Stimulated activated CD4-positive, alpha-beta T cell treated with anti-CD3 and anti-CD28 coated beads, Interleukin-1b, Interleukin-23, amount 100 ng/mL, for 1 hour (primary cell): ENCODE data around the gene ABHD6.
A peak's percentile ranks its signal among the peaks of the same experiment; 100 is the strongest.
"Not testable (repeated sequence)": the region's sequence is repeated elsewhere in the genome, so short reads cannot be mapped to it uniquely, and the experiment has no call there.

Experiments
- DNase-seq, 2 donors: peaks; one replicate each; pipeline ENCODE4 v3.0.0-alpha.2; 2020; ENCODE audit warnings: low read depth in 2 of 2

The ABHD6 gene

GRCh38 chr3:58323529-58324390, 86.2 kb downstream of the ABHD6 start:
- DNase-seq: no peak

- DNase-seq: no peak
Observed at GRCh38 chr3:58324391-58325390, 87.1 kb downstream of the ABHD6 start.

- no peak for DNase-seq
Observed at GRCh38 chr3:58325525-58325992, 88.0 kb downstream of the ABHD6 start.

DNA sequence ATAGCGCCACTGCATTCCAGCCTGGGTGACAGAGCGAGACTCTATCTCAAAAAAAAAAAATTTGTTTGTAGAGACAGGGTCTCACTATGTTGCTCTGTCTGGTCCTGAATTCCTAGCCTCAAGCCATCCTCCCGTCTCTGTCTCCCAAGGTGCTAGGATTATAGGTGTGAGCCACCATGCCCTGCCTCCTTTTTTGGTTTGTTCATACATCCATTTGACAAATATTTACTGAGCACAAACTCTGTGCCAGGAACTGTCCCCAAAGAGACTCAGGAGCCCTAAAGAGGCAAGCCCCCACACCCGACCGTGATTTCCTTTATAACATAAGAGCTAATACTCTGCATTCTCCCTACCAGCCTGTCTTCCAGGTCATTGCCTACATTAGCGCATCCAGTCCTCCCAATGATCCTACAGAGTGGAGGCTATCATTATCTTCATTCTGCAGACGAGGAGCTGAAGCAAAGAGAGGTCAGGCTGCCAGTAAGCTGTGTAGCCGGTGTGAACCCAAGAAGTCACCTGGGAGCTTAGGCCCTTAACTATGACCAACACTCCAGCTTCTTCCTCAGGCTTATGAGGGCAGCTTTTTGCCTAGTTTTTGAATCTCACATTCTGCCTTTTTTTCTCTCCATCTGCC, 88.8 kb downstream of the ABHD6 start:
- no peak for DNase-seq

DNA sequence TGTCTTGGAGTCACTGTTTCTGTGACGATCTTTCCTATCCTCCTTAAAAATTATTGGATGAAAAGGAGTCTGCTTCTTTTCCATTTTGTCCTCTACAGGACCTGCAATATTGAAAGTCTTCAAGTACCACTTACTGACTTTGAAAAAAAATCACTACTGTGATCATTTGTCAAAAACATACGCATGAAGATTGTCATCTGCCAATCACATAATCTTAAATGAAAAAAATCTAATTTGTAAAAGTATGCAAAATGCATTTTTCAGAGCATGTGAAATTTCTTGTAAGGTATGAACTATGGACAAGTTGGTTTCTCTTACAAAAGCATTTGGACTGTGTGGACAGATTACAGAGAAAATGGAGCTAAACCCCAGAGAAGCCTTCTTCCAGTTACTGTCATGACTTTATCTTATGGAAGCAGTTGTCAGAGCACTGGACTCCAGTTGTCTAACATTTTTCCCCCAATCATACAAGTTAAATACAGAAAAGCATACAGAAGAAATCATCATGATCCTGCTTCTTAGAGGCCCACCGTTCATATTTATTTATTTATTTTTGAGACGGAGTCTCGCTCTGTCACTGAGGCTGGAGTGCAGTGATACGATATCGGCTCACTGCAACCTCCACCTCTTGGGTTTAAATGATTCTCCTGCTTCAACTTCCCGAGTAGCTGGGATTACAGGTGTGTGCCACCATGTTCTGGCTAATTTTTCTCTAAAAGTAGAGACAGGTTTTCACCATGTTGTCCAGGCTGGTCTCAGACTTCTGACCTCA, 91.7 kb downstream of the ABHD6 start:
- DNase-seq: no peak

- DNase-seq: no peak
Observed at GRCh38 chr3:58329922-58330413, 92.4 kb downstream of the ABHD6 start.

DNA sequence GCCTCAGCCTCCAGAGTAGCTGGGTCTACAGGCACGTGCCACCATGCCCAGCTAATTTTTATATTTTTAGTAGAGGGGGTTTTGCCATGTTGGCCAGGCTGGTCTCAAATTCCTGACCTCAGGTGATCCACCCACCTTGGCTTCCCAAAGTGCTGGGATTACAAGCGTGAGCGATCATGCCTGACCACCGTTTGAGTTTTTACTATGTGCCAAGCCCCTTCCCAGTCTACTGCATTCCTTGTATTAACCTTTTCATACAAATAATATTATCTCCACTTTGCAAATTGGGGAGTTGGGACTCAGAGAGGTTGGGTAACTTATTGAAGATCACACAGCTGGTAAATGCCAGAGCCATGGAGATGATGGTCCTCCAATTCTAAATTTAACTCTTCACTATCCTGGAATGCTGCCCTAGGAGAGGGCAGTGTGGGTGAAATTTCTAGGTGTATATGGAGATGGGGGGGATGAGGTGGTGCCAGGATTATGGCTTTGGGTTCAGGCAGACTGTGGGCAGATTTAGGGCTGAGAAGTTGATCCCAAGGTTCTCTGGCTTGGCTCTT, 94.1 kb downstream of the ABHD6 start:
- no peak for DNase-seq

- peak; percentile 39 to 67 for DNase-seq
Observed at GRCh38 chr3:58332575-58333188, 95.1 kb downstream of the ABHD6 start, which contains the start of gene PXK. Gene PXK (plus strand): TSS chr3:58332892. CDS start chr3:58332989, 97 bp downstream.

DNA sequence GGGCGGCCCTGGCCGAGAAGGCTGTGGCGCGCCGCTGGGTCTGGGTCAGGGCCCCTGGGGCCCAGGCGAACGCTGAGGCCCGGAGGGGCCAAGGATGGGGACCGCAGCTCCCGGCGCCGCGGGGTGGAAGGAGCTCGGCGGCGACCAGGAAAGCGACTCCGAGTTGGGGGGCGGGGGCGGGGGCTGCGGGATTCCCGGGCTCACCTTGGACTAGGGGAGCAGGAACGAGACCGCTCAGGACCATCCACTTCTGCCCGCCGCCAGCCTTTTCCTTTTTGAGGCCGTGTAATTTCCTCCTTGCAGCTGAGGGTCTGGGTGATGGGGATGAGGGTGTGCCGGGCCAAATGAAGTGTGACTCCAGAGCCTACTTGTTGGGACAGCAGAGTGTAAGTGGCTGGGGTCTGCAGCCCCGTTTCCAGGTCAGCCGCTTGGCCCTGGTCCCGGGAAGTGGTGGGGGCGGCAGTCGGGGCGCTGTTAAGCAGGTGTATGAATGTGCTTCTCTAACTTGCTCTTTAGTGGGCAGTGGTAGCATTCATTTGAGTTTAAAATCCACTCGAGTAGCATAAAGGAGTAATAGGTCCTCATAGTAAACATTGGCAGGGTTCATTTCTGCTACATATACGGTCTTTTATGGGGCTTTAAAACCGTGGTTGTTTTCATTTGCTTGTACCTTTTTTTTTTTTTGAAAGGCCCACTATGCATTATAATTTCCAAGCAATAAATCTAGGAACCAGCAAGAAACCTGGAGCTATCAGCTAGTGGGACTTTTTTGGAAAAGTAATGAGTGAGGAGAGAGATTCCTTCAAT, 95.8 kb downstream of the ABHD6 start:
- DNase-seq: no peak

GRCh38 chr3:58334013-58334321, 96.4 kb downstream of the ABHD6 start:
- DNase-seq: no peak

DNA sequence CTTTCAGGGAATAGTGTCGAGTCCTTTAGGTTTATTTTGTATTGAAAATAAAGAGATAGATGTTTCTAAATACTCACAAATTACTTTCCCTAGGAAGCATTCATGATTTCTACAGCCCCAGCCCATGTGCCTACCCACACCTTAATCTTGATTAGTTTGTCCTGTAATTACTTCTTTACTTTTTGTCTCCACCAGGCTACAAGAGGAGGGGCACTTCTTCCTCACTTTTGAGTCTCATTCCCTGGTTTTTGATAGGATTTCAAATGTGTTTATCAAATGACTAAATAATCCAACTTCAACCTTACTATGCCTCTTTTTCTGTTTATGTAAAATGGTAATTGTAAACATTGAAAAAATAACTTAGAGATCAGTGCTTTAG, 96.9 kb downstream of the ABHD6 start:
- DNase-seq: no peak

DNA sequence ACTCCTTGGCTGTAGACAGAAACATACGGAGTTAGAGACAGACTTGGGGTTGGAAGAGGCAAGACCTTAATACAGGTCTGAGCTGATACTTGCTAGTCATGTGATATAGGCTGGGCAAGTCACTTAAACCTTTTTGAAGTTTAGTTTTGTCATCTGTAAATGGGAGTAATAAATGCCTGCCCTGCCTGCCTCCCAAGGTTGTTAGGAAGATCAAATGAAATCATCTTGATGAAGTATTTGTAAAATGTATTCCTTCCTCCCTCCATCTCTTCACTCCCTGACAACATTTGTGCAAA, 98.0 kb downstream of the ABHD6 start:
- DNase-seq: no peak

- no peak for DNase-seq
Observed at GRCh38 chr3:58336135-58336882, 98.7 kb downstream of the ABHD6 start.

GRCh38 chr3:58337190-58337589, 99.6 kb downstream of the ABHD6 start:
- DNase-seq: no peak

GRCh38 chr3:58339146-58339545, 101.6 kb downstream of the ABHD6 start:
- not testable (repeated sequence) for DNase-seq

GRCh38 chr3:58340594-58341244, 103.1 kb downstream of the ABHD6 start:
- no peak for DNase-seq

DNA sequence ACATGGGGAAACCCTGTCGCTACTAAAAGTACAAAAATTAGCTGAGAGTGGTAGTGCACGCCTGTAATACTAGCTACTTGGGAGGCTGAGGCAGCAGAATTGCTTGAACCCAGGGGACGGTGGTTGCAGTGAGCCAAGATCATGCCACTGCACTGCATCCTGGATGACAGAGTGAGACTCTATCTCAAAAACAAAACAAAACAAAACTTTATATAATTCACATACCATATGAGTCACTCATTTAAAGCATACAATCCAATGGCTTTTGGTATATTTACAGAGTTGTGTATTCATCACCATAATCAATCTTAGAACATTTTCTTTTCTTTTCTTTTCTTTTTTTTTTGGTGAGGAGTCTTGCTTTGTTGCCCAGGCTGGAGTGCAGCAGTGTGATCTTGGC, 103.8 kb downstream of the ABHD6 start:
- no peak for DNase-seq

DNA sequence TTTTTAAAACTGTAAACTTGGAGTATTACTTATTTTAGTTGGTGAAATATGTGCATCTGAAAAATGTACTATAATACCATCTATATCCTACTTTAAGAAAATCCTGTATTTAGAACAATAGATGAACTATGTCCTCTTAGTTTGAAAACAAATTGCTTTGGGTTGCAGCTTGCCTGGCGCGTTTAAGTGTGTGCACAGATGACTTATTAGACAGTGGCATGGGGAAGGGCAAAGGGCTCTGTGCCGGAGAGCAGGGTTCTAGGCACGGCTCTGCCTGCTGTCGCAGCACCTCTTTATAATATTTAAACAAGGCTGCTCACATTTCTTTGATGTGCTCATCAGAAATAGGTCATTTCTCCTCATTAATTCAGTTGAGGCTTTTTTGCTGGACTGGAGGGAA, 105.1 kb downstream of the ABHD6 start:
- no peak for DNase-seq
